ENCODE results near the gene GATD1. TPM values are rescaled to one million over a fixed set of nuclear protein-coding genes. Genes with fewer than 3 reads are reported as not detected.

GATD1 gene
- total and polyA plus RNA-seq, 9 of the 15 experiments (the other 6 are each of a cell fraction or from before 2014, with no cell fraction given): 2.8 to 144 (median 36.9) TPM

GRCh38 chr11:737366-737765, 39.9 kb downstream of the GATD1 start:
- peak; percentile 38 for ATAC-seq

More at GRCh38 chr11:737366-737765, 39.9 kb downstream of the GATD1 start:
- intact Hi-C loops (cut with micrococcal nuclease) (no loop called here), in situ Hi-C loops (cut with MboI) (no loop called here)
- Histone ChIP-seq H3K9ac (ENCODE audit: insufficient read depth in 1 of 2, low read depth in 2 of 2, low read length in 2 of 2) (peak overlapping the region; percentile 36 to 84; a peak in 3 of 4 replicates), H3K4me2 (ENCODE audit: insufficient read depth, low read length) (peak overlapping the region; percentile 27; the same call in 1 of the 2 replicates), H4K20me1 (replicated peaks; ENCODE audit: control insufficient read depth, insufficient read depth, low read length) (no peaks in the 10 kb centered on the region), H3K27ac (ENCODE audit: extremely low read depth, low read depth, low read length) (no peak overlapping the region), H3K4me1 (replicated peaks in 1 of 2; ENCODE audit: control insufficient read depth in 2 of 2, insufficient read depth in 2 of 2, low read length in 2 of 2) (peaks cover 10 to 23% of the 10 kb centered on the region in 2 experiments; a peak in 4 of 5 replicates), H2AFZ (ENCODE audit: low read depth, low read length) (peak overlapping the region; percentile 80), H3K36me3 (ENCODE audit: control insufficient read depth, insufficient read depth, low read length) (no peaks in the 10 kb centered on the region), H3K79me2 (ENCODE audit: control insufficient read depth, insufficient read depth, low read length) (no peaks in the 10 kb centered on the region), H3K27me3 (ENCODE audit: control insufficient read depth in 2 of 2, insufficient read depth in 2 of 2, low read length in 2 of 2) (no peaks in the 10 kb centered on the region), H3K9me3 (replicated peaks; ENCODE audit: control insufficient read depth, insufficient read depth, low read depth, low read length) (no peaks in the 10 kb centered on the region), H3K4me3 (no peak overlapping the region), H3K9me1 (ENCODE audit: control insufficient read depth, insufficient read depth, low read length) (peaks cover under 1% of the 10 kb centered on the region)
- CTCF ChIA-PET (ENCODE audit: low intra/inter-chr PET ratio): no interaction called here
- POLR2A ChIA-PET: interaction anchor here (1.2 to 2.8 kb wide), 3 partner anchors 9 to 11 kb away, joined by 3 to 14 read pairs (median 7); partner anchors contain the start of gene TALDO1
- TF ChIP-seq ZNF695 (CRISPR knock-in tag; IDR thresholded peaks at IDR 0.05): no peak
- no peak for TF ChIP-seq ZNF511 (CRISPR knock-in tag; IDR thresholded peaks at IDR 0.05)
- TF ChIP-seq SIX5 (IDR thresholded peaks at IDR 0.05; ENCODE audit: borderline replicate concordance in 1 of 2, insufficient read depth in 1 of 2, low read depth in 1 of 2, low read length in 2 of 2): no peak
- TF ChIP-seq TFAP4 (CRISPR knock-in tag; IDR thresholded peaks at IDR 0.05; ENCODE audit: borderline replicate concordance): peak; percentile 35; the same call in 1 of the 2 replicates
- no peak for TF ChIP-seq ATF3 (IDR thresholded peaks at IDR 0.05)
- no peak for TF ChIP-seq ATF3 (CRISPR knock-in tag; conservative IDR thresholded peaks at IDR 0.05)
- TF ChIP-seq RAD51 (IDR thresholded peaks at IDR 0.05; ENCODE audit: borderline replicate concordance, low read depth): no peak
- no TSS peak for BruUV-seq (replicated peaks)
- 48% methylated on average over 11 of the region's 11 CpGs for WGBS (ENCODE audit: insufficient coverage, low coverage, missing lambda C conversion rate)
- DNase-seq (ENCODE audit: extremely low read depth in 1 of 4, low spot score in 3 of 4) (peak in 1 of 4 experiments; percentile 4), FAIRE-seq (no peak)

Data from K562 (cell line).